ENCODE data around the gene SVIL.
"Not testable (repeated sequence)": the region's sequence is repeated elsewhere in the genome, so short reads cannot be mapped to it uniquely, and the experiment has no call there.

Gene SVIL

DNA sequence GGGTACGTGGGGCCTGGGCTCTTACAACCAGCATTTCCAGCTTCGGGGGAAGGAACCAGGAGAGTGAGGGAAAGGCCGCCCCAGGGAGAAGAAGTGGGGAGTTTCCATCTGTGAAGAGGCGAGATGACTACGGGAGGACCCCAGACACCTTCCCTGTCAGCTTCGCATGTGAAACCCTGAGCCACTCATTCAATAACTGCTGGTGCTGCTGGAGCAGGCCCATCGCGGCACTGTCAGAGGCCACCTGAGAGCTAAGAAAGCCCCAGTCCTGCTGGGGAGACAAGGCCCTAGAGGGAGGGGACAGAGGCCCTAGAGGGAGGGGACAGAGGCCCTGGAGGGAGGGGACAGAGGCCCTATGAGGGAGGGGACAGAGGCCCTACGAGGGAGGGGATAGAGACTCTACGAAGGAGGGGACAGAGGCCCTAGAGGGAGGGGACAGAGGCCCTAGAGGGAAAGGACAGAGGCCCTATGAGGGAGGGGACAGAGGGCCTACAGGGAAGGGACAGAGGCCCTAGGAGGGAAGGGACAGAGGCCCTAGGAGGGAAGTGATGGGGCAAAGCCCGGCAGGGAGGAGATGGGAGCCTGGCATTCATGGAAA lies 128.3 kb downstream of the SVIL start:
- DNase-seq (ENCODE audit: extremely low spot score, insufficient read length, low read depth); FAIRE-seq: not testable (repeated sequence)

DNA sequence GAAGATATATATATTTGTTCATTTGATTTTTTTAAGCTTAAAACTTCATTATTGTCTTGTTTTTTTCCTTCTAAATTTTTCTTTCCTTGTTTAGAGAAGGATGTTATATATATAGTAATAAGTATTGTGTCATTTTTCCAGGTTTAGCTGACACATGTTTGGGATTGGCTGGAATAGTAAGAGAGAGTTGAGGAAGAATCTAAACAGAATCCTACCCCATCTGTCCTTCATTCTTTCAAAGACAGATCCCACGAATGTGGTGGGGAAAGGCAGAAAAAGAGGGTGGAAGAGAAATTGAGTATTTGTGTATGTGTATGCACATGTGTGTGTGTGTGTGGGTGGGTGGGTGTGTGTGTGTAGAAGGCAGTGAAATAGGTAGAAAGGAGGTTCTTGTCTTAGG lies 132.4 kb downstream of the SVIL start:
- DNase-seq (ENCODE audit: extremely low spot score, insufficient read length, low read depth) (no peak), FAIRE-seq (no peak)

DNA sequence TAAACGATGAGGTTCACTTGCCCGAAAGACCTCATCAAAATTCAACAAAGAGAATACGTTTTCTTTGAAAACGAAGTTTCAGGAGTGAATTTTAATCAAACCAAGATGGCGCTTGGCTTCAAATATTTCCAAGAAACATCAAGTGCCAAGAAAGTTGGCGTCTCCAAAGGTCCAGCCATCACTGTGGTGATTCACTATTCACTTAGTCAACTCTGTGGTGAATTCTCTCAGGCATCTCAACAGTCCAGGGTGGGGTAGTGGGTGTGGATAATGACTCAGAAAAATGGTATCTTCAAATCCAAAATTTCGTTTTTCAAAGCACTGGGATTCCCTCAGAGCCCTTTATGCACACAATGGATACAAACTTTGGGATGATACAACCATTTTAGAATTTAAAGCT lies 133.1 kb downstream of the SVIL start:
- DNase-seq (ENCODE audit: extremely low spot score, insufficient read length, low read depth), result no peak
- no peak for FAIRE-seq

DNA sequence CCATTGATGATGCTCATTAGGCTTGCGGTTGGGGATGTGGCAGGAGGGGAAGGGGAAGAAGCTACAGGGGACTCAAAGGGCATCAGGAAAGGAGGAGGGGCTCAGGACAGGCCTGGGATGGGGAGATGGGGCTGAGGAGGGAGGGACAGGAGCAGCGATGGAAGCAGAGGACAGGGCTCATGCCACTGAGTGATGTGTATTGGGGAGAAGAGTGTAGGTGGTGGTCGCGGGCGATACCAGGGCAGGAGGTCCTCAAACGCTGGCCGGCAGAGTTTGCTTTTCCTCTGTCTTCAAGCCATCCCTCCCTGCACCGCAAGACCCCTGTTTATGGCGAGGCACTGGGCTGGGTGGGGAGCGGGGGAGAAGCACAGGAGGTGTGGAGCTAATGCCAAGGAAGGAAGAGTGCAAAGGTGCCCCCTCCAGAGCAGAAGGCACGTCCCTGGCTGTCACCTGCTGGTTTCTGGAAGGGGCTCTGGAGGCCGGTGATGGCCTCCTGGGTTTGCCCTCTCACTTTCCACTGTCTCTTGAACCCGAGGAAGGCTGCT lies 134.7 kb downstream of the SVIL start:
- FAIRE-seq, result no peak
- no peak for DNase-seq (ENCODE audit: extremely low spot score, insufficient read length, low read depth)

DNA sequence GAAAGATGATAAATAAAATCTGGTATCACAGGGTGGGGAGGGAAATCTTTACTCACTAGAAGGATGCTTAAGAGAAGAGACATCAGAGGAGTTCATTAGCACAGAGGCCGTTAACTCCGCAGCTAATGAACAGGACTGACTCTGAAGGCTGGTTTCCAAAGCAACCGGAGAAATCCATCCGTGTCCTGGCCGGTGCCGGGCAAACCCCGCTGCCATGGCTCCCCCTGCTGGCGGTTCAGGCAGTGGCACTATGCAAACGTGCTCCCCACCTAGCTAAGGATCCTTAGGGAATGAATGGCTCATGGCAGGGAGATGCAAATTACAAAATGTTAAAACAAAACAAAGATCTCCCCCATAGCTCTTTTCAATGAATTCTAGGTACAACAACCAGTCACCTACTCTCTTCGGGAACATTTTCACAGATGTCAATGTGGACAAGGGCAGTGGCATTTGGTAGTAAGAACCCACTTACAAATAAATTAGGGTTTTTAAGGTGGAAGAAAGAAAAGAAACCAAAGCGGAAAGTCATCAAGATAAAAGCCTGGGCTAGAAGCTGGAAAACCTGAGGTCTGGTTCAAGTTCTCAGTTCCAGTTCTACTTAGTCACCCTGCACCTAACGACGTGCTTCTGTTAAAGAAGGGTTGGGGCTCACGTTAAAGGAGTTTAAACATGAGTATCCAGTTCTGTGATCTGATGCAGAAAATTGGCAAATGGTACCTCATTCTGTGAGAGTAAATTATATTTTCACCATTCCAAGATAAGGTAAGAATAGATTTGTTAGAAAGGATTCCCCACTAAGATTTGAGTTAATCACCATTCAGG lies 138.2 kb downstream of the SVIL start:
- FAIRE-seq (peak; percentile 67), DNase-seq (ENCODE audit: extremely low spot score, insufficient read length, low read depth) (no peak)

DNA sequence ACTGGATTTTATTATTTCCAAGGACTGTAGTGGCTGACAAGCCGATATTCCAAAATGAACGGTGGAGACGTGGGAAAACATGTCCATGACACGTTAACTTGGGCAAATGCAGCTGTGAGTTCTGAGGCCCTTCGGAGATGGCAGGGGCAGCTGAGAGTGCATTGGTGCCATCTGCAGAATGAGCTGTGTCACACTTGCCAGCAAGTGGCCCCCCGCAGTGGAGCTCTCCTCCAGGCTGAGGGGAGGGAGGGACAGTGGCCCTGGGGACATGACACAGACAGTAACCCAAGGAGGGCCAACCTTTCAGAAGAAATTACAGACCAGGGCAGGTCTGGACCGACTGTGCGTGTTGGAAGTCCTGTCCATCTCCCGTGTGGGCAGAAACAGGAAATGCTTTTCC lies 139.4 kb downstream of the SVIL start:
- FAIRE-seq (no peak), DNase-seq (ENCODE audit: extremely low spot score, insufficient read length, low read depth) (no peak)

DNA sequence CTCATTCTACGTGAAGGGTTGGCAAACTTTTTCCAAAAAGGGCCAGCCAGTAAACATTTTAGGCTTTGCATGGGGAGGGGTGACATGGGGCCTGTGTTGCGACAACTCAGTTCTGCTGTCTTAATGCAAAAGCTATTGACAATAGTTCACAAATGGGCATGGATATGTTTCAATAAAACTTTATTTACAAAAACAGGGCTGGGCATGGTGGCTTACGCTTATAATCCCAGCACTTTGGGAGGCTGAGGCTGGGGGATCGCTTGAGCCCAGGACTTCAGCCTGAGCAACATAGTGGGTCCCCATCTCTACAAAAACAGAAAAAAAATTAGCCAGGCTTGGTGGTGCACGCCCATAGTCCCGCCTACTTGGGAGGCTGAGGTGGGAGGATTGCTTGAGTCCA lies 141.1 kb downstream of the SVIL start:
- DNase-seq (ENCODE audit: extremely low spot score, insufficient read length, low read depth) (no peak), FAIRE-seq (no peak)

DNA sequence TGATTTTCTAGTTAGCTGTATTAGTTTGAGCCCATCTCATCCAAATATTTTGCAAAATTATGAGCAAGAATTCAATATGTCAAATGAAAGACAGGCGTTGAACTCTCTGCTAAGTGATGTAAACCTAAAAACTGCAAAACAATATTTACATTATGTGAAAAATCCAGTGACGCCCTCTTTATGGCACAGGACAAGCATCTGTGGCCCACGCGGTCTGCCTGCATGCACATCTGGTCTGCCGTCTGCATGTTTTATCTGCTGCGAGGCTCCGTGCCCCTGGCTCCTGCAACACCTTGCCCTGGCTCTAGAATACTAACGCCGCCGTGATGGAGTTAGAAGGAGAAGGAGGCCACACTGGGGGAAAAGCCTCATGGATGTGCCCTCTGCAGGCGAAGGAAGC lies 142.0 kb downstream of the SVIL start:
- FAIRE-seq, result no peak

DNA sequence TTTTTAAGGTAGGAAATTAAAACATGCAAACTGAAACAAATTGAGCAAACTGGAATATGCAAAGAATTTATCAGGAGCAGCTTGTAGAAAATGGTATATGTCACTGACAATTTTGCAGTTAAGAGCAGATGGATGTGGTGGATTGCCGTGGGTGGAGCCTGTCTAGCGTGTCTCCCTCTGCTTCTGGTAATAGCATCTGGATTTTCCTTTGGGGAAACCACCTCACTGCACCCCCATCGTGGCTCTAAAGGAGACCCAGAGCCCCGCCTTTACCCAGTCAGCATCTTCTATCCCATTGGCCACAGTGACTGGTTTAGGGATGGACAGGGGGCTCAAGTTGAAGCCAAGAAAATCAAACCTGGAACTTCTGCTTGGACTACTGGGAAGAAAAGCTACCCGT lies 142.9 kb downstream of the SVIL start:
- no peak for DNase-seq (ENCODE audit: extremely low spot score, insufficient read length, low read depth)
- no peak for FAIRE-seq

More for the DNA sequence above, 142.0 kb downstream of the SVIL start:
- DNase-seq (ENCODE audit: extremely low spot score, insufficient read length, low read depth), result no peak

DNA sequence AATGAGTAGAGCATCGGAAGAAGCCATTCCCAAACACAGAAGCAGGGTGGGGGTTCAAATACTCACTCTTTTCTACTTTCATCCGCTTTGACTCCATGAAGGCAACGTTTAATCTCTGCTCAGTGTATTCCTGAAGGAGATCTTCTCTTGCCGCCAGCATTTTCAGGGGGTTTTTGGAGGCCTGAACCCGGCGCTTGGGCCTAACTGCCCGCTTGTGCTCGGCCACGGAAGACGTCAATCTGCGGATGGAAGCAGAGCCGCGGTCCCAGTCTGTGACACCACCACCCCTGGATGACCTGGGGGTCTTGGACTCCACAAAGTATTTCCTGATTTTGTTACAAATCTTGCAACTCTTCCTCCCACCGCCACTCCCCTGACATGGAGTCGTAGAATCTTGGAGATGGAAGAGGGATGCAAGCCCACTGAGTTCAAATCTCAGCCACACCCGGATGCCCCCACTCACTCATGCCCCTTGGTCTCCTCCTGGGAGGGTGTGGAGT lies 143.9 kb downstream of the SVIL start:
- not testable (repeated sequence) for FAIRE-seq; DNase-seq (ENCODE audit: extremely low spot score, insufficient read length, low read depth)

DNA sequence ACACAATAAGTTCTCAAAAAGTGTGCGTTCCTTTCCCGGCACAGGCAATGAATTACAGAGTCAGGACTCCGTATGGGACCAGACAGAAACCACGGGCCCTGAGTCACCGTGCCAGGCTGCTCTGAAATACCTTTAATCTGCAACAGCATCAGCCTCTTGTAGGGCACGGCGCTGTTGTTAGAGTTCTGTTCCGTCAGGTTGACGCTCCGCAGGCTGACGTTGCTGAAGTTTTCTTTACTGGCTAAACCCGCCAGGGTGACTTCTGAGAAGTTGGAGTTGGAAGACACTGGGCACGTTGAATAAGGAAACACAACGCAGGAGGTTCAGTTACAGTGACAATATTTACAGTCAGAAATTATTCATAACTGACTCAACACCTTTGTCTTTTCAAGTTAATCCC lies 146.3 kb downstream of the SVIL start:
- DNase-seq (ENCODE audit: extremely low spot score, insufficient read length, low read depth); FAIRE-seq: not testable (repeated sequence)

DNA sequence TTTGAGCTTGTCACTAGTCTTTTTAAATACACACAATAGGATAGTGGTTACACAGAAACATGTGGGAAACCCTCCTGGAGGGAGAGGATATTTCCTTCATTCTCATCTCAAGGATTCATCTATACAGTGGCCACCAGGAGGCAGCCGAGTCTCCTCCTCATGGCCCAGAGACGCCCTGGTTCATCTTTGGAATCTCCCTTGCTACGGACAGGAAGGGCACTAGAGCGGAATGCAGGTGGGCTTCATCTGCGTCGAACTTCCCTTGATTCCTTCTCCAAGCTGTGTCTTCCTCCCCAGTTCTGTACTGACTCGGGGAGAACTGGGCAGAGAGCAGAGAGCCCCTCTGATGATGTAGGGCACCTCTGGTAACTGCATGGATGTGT lies 146.9 kb downstream of the SVIL start:
- peak; percentile 15 for FAIRE-seq
- not testable (repeated sequence) for DNase-seq (ENCODE audit: extremely low spot score, insufficient read length, low read depth)

DNA sequence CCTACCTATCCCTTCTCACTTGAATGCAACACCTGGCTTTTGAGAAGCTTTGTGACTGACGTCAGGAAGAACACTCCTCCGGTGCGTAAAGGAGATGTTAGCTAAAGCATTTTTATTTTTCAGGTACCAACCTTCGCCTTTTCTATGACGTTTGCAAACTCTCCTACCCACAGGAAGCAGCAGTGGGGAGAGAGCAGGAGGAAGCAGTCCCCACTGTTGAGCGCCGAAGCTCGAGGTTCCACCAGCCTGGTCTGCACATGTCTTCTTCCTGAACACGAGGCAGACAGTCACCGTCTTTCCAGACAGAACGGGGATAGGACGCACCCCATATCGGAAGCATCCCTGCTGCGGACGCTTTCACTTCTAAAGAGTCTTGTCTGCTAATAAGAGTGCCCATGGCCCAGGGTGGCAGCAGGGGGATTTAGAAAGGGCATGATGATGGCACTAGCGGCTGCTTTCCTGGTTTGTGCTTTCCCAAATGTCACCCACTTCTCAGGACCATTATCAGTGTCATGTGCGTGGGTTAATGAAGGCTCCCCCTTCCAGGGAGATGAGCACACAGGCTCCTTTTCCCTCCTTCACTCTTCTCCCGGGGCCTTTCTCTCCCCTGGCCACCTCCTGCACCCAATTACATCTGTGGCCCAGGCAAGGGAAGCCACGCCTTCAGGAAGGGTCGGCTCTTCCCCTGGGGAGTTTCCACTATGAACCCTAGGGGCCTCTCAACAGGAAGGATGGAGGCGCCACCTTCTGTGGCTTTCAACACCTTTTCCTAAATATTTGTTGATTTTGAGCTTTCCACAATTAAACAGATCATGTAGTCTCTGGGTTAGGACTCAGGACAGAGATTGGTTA lies 147.5 kb downstream of the SVIL start:
- DNase-seq (ENCODE audit: extremely low spot score, insufficient read length, low read depth); FAIRE-seq: not testable (repeated sequence)

DNA sequence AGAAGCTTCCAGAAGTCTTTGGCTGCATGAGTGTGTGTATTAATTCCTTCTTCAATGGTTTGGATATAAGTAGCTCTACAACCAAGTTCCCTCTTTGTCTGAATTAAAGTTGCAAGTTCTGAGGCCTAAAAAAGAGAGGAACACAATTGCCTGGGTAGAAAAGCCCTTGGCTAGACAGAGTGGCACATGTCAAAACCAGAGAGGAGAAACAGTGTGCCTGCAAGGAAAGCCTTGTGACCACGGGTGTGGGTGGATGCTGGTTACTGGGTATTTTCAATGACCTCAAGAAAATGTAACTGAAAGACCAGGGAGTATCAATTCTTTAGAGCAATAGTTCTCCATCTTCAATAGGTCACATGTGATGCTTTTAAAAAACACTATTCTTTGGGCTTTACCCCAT lies 148.3 kb downstream of the SVIL start:
- DNase-seq (ENCODE audit: extremely low spot score, insufficient read length, low read depth) (no peak), FAIRE-seq (no peak)

DNA sequence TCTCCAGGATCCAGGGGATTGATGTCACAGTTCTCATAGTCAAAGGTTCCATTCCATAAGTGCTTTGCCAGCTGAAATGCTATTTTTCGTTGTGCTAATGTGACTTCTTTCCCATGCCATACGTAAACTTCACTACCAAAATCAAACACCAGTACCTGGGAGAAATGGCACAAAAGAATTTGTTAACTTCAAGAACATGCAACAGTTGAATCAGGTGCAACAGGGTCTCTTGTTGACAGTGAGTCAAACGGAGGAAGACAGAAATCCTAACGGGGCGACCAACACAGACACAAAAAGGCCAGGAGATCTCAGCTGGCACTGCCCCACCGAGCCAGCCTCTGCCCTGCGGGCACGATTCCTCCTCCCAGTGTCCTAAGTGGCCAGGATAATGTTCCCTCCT lies 150.1 kb downstream of the SVIL start:
- FAIRE-seq, result not testable (repeated sequence)

DNA sequence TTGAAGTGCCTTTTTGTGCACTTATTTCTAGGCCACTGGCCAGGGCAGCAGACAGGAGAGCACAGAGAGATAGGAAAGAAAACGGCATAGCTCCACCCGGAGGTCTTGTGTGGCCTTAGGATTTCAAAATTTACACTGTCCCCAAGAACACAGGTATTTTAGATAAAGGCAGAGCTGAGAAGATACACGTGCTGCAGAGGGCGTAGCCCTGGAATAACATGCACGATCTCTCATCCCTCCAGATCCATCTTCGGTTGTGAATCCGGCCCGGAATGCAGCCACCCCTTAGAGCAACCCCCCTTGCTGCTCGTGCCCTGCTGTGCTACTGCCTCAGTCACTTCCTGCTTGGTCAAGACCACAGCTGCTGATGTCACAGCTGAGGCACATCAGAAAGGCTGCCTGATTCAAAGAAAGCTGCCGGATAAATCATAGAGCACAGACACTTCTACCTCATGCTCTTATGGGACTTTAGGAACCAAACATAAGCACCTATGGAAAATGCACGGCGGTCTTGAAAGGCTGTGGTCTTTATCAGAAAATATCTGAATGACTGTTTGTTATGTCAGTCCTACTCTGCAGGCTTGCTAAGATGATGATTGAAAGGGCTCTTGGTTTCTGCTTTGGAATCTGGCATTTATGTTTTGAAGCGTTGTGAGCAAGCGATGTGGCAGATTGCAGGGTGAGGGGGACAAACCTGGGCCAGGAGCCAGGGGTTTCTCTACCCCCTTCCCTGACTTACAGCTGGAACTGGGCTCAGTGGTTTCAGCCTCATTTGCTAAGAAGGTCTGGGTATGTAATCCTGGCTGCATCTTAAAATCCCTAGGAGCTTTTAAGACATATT lies 152.0 kb downstream of the SVIL start:
- FAIRE-seq, result peak; percentile 93
- DNase-seq (ENCODE audit: extremely low spot score, insufficient read length, low read depth), result no peak

More for the DNA sequence above, 150.1 kb downstream of the SVIL start:
- DNase-seq (ENCODE audit: extremely low spot score, insufficient read length, low read depth), result not testable (repeated sequence)

DNA sequence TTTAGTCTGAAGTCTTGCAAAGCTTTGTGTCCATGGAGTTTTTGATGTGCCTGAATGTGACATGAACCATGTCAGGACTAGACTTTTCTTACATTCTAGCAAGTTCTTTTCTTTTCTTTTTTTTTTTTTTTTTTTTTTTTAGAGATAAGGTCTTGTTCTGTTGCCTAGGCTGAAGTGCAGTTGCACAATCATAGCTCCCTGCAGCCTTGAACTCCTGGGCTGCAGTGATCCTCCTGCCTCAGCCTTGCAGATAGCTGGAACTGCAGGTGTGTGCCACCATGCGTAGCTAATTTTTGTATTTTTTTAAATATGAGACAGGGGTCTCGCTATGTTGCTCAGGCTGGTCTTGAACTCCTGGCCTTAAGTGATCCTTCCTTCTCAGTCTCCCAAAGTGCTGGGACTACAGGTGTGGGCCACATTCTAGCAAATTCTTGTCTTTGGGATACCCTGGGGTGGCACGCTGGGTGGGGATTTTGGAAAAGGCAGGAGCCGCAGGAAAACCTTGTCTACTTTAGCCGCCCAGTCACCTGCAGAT lies 152.8 kb downstream of the SVIL start:
- no peak for DNase-seq (ENCODE audit: extremely low spot score, insufficient read length, low read depth)
- FAIRE-seq, result no peak

DNA sequence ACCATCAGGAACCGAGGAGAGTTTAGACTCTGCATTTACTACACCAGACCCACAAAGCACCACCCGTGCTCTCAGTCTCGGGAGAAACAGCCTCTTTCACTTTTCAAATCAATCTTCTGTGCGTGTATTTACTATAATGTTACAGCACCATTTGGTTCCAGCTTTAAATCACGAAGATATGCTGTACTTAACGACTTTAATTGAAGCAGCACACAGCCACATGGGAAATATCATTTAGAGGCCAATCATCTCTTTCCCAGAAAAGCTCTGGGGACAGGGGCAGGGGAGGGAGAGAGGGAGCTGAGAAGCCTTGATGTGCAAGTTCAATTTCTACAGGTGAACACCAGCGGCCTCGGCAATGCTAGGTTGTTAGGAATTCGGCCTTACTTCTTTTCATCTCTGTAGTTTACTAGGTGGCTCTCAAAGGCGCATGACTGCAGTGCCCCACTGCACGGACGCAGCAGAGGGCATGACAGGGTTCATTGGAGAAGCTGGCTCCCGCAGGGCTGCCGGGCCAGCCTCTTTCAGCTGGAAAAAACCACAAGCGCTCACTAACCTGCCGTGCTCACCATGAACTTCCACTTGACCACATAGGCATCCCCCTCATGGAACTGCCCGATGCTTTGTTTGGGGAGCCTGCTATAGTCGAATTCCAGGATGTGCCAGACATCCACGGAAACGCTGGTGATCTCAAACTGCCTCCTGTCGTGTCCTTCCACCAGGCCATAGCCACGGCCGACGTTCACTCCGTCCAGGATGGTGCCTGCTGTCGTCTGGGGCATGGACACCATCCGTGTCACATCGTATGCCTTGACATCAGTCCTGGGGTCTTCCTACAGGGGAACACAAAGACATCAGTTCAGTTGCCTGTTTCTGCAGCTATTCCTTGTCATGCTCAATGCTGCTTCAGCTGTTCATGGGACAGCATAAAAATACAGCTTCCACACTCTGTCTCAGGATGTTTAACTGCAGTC lies 154.5 kb downstream of the SVIL start:
- DNase-seq (ENCODE audit: extremely low spot score, insufficient read length, low read depth) (no peak), FAIRE-seq (no peak)
